T-helper 9 cell (primary cell): Measurements from ENCODE around the gene HSBP1.

Experiments
- DNase-seq: peaks from one replicate; pipeline ENCODE4 v3.0.0-alpha.2; 2020

The HSBP1 gene

GRCh38 chr16:83804366-83804765 lies 3.4 kb upstream of the HSBP1 start:
- no peak for DNase-seq

GRCh38 chr16:83806036-83806435 lies 1.7 kb upstream of the HSBP1 start:
- no peak for DNase-seq

GRCh38 chr16:83806731-83807130 lies 1.0 kb upstream of the HSBP1 start:
- DNase-seq: no peak

GRCh38 chr16:83807327-83807709 lies 460 bp upstream of the HSBP1 start:
- no peak for DNase-seq

GRCh38 chr16:83808573-83809014 lies 816 bp downstream of the HSBP1 start:
- no peak for DNase-seq

GRCh38 chr16:83809092-83809491 lies 1.3 kb downstream of the HSBP1 start:
- DNase-seq: no peak

- DNase-seq: no peak
Measured at GRCh38 chr16:83810901-83811300, 3.1 kb downstream of the HSBP1 start.

GRCh38 chr16:83813823-83814658 lies 6.3 kb downstream of the HSBP1 start:
- DNase-seq: no peak

GRCh38 chr16:83814659-83814985 lies 6.8 kb downstream of the HSBP1 start:
- DNase-seq: no peak

- no peak for DNase-seq
Measured at GRCh38 chr16:83817022-83817421, 9.2 kb downstream of the HSBP1 start.

- DNase-seq: no peak
Measured at GRCh38 chr16:83818276-83818675, 10.5 kb downstream of the HSBP1 start.

- DNase-seq: no peak
Measured at GRCh38 chr16:83819361-83819760, 11.6 kb downstream of the HSBP1 start.

- DNase-seq: peak; percentile 71
Measured at GRCh38 chr16:83826146-83826913, 18.6 kb downstream of the HSBP1 start.

- no peak for DNase-seq
Measured at GRCh38 chr16:83830091-83830768, 22.5 kb downstream of the HSBP1 start.

- DNase-seq: no peak
Measured at GRCh38 chr16:83830769-83831455, 23.1 kb downstream of the HSBP1 start.

GRCh38 chr16:83831456-83831987 lies 23.7 kb downstream of the HSBP1 start:
- DNase-seq: no peak

- no peak for DNase-seq
Measured at GRCh38 chr16:83833921-83834320, 26.1 kb downstream of the HSBP1 start.

GRCh38 chr16:83835586-83836566 lies 28.1 kb downstream of the HSBP1 start:
- no peak for DNase-seq

- no peak for DNase-seq
Measured at GRCh38 chr16:83837566-83837965, 29.8 kb downstream of the HSBP1 start.

- no peak for DNase-seq
Measured at GRCh38 chr16:83838151-83838550, 30.4 kb downstream of the HSBP1 start.

- DNase-seq: no peak
Measured at GRCh38 chr16:83839561-83839960, 31.8 kb downstream of the HSBP1 start.
